Measurements from ENCODE around the gene ANKRD24. TPM values are rescaled to one million over a fixed set of nuclear protein-coding genes. Genes with fewer than 3 reads are reported as not detected.
A peak's percentile ranks its signal among the peaks of the same experiment; 100 is the strongest.
"Not testable (repeated sequence)": the region's sequence is repeated elsewhere in the genome, so short reads cannot be mapped to it uniquely, and the experiment has no call there.

The ANKRD24 gene
- total RNA-seq, 1 donor from 2014 or later, result 6.1 TPM

GRCh38 chr19:4151623-4152022 is 30.9 kb upstream of the ANKRD24 start:
- Mint-ChIP-seq H3K36me3 (ENCODE audit: unreplicated experiment) (no peaks in the 10 kb centered on the region), H3K27ac (ENCODE audit: unreplicated experiment) (no peak overlapping the region), H3K4me1 (ENCODE audit: low read depth, unreplicated experiment) (no peaks in the 10 kb centered on the region), H3K27me3 (ENCODE audit: unreplicated experiment) (peaks cover 4% of the 10 kb centered on the region), H3K9me3 (ENCODE audit: unreplicated experiment) (peaks cover 6% of the 10 kb centered on the region), H3K4me3 (ENCODE audit: unreplicated experiment) (no peak overlapping the region)
- TF ChIP-seq CTCF (IDR thresholded peaks at IDR 0.05; ENCODE audit: partially characterized antibody, unreplicated experiment), result no peak
- no peak for DNase-seq

GRCh38 chr19:4152241-4152998 is 30.1 kb upstream of the ANKRD24 start:
- peak overlapping the region; percentile 22 for H3K27ac Mint-ChIP-seq (ENCODE audit: unreplicated experiment)

GRCh38 chr19:4154571-4155312 is 27.7 kb upstream of the ANKRD24 start:
- Mint-ChIP-seq H3K4me3 (ENCODE audit: unreplicated experiment) (no peak overlapping the region), H3K4me1 (ENCODE audit: low read depth, unreplicated experiment) (no peaks in the 10 kb centered on the region), H3K36me3 (ENCODE audit: unreplicated experiment) (no peaks in the 10 kb centered on the region), H3K27ac (ENCODE audit: unreplicated experiment) (no peak overlapping the region), H3K9me3 (ENCODE audit: unreplicated experiment) (peaks cover 5% of the 10 kb centered on the region), H3K27me3 (ENCODE audit: unreplicated experiment) (peaks cover 4% of the 10 kb centered on the region)
- peak; percentile 48 for DNase-seq
- no peak for TF ChIP-seq CTCF (IDR thresholded peaks at IDR 0.05; ENCODE audit: partially characterized antibody, unreplicated experiment)

More at GRCh38 chr19:4152241-4152998, 30.1 kb upstream of the ANKRD24 start:
- peaks cover 6% of the 10 kb centered on the region for H3K9me3 Mint-ChIP-seq (ENCODE audit: unreplicated experiment)
- DNase-seq, result no peak
- H3K27me3 Mint-ChIP-seq (ENCODE audit: unreplicated experiment), result peaks cover 6% of the 10 kb centered on the region
- H3K36me3 Mint-ChIP-seq (ENCODE audit: unreplicated experiment), result no peaks in the 10 kb centered on the region
- H3K4me1 Mint-ChIP-seq (ENCODE audit: low read depth, unreplicated experiment), result no peaks in the 10 kb centered on the region
- TF ChIP-seq CTCF (IDR thresholded peaks at IDR 0.05; ENCODE audit: partially characterized antibody, unreplicated experiment), result no peak
- H3K4me3 Mint-ChIP-seq (ENCODE audit: unreplicated experiment), result no peak overlapping the region

- H3K9me3 Mint-ChIP-seq (ENCODE audit: unreplicated experiment), result peaks cover 5% of the 10 kb centered on the region
- no peak overlapping the region for H3K27ac Mint-ChIP-seq (ENCODE audit: unreplicated experiment)
- H3K4me3 Mint-ChIP-seq (ENCODE audit: unreplicated experiment), result no peak overlapping the region
- H3K4me1 Mint-ChIP-seq (ENCODE audit: low read depth, unreplicated experiment), result no peaks in the 10 kb centered on the region
- H3K36me3 Mint-ChIP-seq (ENCODE audit: unreplicated experiment), result no peaks in the 10 kb centered on the region
- H3K27me3 Mint-ChIP-seq (ENCODE audit: unreplicated experiment), result peaks cover 5% of the 10 kb centered on the region
- DNase-seq, result no peak
- TF ChIP-seq CTCF (IDR thresholded peaks at IDR 0.05; ENCODE audit: partially characterized antibody, unreplicated experiment), result no peak
Measured at GRCh38 chr19:4157164-4157563, 25.3 kb upstream of the ANKRD24 start.

- not testable (repeated sequence) for H3K27ac Mint-ChIP-seq (ENCODE audit: unreplicated experiment); H3K4me3 Mint-ChIP-seq (ENCODE audit: unreplicated experiment); DNase-seq; H3K36me3 Mint-ChIP-seq (ENCODE audit: unreplicated experiment); H3K9me3 Mint-ChIP-seq (ENCODE audit: unreplicated experiment); H3K27me3 Mint-ChIP-seq (ENCODE audit: unreplicated experiment); H3K4me1 Mint-ChIP-seq (ENCODE audit: low read depth, unreplicated experiment)
Measured at GRCh38 chr19:4157971-4158370, 24.5 kb upstream of the ANKRD24 start.

Data from glutamatergic neuron (in vitro differentiated cells).